Epithelial cell of esophagus (primary cell): ENCODE measurements around the gene WWC2.

Source experiments
- DNase-seq: peaks from one replicate; pipeline ENCODE4 v3.0.0; 2010; ENCODE audit warnings: low read depth
- H3K4me3 ChIP-seq: 2 replicates; pipeline ENCODE4 v1.5.1; 2011; ENCODE audit warnings: mild to moderate bottlenecking, low read length, control low read depth
- TF ChIP-seq, protein P1 (sequence below): IDR thresholded peaks from 2 replicates; pipeline ENCODE4 v1.5.1; 2011; ENCODE audit warnings: low read depth, mild to moderate bottlenecking, low read length, control low read depth, inconsistent platforms; ENCODE audit not compliant: insufficient read depth; ENCODE audit errors: missing control alignments

Gene WWC2

DNA sequence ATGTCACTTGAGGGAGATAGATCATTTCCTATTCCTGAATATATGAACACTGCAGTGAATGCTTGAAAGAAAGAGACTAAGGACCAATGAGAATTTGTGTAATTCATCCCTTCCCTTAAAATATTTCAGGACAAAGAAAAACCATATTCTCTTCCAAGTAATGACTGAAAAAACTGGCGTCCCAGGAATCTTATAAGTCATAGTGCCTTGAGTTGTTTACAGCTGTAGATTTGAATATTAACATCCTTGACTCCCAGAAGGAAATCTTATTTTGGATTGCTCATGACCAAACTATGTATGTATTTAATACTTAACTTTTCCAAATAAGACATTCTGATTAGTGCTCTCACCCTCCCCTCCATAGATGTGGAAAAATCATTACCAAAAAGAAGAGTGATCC lies 165.6 kb downstream of the WWC2 start:
- no peak for DNase-seq
- no peak overlapping the region for H3K4me3 ChIP-seq
- TF ChIP-seq, protein P1, sequence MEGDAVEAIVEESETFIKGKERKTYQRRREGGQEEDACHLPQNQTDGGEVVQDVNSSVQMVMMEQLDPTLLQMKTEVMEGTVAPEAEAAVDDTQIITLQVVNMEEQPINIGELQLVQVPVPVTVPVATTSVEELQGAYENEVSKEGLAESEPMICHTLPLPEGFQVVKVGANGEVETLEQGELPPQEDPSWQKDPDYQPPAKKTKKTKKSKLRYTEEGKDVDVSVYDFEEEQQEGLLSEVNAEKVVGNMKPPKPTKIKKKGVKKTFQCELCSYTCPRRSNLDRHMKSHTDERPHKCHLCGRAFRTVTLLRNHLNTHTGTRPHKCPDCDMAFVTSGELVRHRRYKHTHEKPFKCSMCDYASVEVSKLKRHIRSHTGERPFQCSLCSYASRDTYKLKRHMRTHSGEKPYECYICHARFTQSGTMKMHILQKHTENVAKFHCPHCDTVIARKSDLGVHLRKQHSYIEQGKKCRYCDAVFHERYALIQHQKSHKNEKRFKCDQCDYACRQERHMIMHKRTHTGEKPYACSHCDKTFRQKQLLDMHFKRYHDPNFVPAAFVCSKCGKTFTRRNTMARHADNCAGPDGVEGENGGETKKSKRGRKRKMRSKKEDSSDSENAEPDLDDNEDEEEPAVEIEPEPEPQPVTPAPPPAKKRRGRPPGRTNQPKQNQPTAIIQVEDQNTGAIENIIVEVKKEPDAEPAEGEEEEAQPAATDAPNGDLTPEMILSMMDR = no peak

DNA sequence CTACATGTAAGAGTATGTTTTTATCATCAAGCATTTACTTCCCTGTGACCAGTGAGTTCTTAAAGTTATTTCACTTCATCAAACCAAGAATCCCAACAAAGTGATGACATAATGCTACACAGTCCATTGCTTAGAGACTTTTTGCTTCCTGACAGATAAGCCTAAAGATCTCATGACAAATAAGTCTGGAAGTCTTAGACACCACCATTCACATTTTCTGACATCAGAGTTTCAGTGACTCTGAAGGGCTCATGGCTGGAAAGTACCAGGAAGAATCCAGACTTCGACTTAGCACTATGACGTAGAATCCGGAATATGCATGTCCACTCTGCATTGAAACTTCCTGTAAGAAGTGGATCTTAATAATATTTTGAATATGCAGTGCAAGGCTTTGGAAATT lies 167.3 kb downstream of the WWC2 start:
- TF ChIP-seq, protein P1 = no peak
- no peak overlapping the region for H3K4me3 ChIP-seq
- no peak for DNase-seq

DNA sequence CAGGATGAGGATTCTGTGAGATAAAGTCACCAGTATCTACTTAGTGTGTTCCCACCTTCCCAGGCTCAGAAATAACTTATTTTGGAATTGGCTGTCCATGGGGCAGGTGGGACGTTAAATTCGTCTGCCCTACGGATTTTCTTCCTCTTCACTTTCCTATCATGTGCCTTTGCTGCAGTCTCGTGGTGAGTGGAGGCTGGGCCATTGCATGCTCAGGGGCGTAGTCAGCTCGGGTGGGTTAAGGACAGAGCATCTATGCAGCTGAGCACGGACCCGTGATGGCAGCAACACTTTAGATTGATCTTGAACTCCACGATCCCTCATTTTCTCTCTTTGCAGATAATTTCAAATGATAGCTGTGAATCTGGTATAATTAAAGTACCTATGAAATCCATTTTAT lies 169.5 kb downstream of the WWC2 start:
- DNase-seq = no peak
- TF ChIP-seq, protein P1 = no peak
- no peak overlapping the region for H3K4me3 ChIP-seq

DNA sequence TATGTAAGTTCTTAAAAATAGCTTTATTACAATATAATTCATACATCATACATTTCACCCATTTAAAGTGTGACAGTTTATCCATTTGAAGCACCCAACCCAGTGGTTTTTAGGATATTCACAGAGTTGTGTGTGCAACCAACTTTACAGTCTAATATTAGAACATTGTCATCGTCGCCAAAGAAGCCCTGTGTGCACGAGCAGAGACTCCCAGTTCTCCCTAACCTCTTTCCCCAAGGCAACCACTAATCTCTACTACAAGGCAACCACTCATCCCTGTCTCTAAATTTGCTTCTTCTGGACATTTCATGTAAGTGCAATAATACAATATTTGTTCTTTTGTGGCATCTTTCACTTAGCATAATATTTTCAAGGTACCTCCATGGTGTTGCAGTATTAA lies 173.3 kb downstream of the WWC2 start:
- no peak for DNase-seq
- no peak overlapping the region for H3K4me3 ChIP-seq
- TF ChIP-seq, protein P1 = no peak

DNA sequence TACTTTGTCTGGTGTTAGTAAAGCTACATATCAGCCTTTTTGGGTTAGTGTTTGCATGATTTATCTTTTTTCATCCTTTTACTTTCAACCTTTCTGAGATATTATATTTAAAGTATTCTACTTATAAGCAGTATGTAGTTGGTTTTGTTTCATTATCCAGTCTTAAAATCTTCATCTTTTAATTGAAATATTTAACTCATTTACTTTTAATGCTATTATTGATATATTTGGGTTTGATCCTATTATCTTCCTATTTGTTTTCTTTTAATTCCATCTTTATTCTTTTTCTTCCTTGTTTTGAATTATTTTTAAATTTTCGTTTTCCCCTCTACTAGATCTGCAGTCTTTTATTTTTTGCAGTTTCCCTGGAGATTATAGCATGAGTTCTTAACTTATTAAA lies 177.0 kb downstream of the WWC2 start:
- TF ChIP-seq, protein P1 = no peak
- no peak overlapping the region for H3K4me3 ChIP-seq
- no peak for DNase-seq

DNA sequence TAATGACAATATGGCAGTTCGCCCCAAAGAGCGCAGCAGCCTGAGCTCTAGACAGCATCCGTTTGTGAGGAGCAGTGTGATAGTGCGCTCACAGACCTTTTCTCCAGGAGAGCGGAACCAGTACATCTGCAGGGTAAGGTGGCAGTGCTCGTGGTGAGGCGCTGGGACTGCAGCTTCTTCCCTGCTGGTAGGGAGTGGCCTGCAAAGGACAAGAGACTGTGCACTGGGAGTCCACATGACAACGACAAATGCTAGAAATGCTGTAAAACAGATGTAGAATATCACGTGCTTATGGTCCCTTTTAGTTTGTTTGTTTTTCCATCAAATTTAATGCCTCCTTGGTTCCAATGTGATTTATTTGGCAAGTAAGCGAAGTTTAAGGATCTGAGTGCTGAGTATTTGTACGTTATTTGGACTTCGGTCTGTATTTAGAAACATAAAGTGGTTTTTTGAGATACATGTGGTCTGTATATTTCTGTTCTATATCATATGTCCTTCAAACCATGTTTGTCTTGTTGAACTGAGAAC lies 185.3 kb downstream of the WWC2 start:
- no peak for DNase-seq
- H3K4me3 ChIP-seq = no peak overlapping the region
- TF ChIP-seq, protein P1 = no peak

DNA sequence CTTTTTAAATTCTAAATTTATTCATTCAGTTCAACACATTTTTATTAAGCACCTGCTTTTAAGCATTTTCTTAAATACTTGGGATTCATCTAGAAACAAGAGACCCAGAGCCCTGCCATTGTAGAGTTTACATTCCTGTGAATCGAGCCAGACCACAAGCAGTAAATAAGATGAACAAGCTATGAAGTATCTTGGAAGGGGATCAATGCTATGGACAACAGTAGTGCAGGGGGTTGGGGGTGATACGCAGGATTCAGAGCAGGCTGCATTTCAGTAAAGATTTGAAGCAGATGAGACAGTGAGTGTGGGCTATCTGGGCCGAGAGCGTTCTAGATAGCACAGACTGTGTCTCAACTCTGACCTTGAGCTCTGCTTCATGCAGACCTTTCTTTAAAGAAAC lies 185.9 kb downstream of the WWC2 start:
- DNase-seq = no peak
- TF ChIP-seq, protein P1 = no peak
- no peak overlapping the region for H3K4me3 ChIP-seq
